ENCODE results near the gene PGAP3.
A peak's percentile ranks its signal among the peaks of the same experiment; 100 is the strongest.

PGAP3 gene

DNA sequence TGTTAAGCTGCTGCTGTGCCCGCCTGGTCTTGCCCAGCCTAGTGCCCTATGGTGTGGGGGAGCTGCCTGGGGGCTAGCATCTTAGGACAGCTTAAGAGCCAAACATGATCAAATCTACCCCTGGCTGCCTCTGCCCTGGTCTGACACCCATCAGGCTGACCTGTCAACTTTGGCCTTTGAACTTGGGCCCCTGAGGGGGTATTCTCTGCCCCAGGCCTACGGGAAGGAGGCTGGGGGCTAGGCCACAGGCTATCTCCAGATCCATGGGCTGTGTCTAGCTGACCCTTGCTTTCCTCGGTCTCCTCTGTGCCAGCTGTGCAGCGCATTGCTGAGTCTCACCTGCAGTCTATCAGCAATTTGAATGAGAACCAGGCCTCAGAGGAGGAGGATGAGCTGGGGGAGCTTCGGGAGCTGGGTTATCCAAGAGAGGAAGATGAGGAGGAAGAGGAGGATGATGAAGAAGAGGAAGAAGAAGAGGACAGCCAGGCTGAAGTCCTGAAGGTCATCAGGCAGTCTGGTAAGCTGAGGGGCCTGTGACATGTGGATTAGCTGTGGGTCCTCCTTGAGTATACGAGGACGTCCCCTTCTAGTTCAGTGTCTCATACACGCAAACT, 54.2 kb downstream of the PGAP3 start:
- no peak for DNase-seq

DNA sequence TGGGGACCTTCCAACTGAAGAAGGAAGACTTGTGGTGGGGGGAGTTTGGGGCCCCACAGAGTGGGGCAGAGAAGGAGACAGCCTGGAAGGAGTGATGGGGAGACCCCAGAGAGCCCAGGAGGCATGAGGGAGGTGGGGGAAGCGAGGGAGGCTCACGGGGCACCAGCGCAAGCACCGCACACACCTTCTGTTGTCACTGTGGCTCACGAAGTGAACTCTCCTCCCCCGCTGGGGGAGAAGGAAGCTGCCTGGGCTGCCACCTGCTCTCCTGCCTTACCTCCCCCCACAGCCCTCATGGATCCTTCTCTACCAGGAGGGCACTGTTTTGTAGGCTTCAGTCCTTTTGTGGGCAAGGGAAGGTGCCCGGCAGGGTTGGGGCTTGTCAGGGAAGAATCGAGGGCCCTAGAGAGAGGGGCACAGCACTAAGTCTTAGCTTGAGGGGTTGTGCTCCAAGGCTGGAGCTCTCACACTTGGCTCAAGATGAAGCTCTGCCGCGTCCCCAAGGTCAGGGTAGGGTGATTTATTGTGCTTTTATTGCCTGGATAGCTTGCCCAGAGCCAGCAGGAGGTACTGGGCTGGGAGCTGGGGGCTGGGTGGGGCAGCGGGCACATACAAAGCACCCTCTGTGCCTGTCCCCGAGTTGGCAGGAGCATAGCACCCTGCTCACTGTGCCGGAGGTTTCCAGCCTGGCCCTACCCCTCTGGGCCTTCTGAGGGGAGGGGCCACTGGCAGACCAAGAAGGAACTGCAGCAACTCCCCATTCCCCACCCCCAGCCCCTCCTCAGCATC, 55.5 kb downstream of the PGAP3 start:
- no peak for DNase-seq

DNA sequence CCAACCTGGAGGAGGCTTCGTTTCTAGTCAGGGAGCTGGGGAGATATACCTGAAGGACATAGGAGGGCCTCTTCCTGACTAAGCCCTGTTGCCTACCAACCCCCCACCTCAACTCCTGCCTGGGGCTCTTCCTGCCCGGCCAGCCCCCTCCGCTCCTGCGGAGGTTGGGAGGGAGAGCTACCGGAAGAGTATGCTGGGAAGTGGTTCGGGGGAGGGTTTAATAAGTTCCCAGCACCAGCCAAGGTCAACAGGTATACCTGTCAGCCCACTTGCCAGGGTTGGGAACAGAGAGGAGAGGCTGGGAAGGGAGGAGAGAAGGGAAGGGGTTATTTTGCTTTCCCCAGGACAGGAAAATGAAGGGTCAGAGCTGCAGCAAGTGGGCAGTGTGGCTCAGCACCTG, 56.5 kb downstream of the PGAP3 start:
- no peak for DNase-seq

DNA sequence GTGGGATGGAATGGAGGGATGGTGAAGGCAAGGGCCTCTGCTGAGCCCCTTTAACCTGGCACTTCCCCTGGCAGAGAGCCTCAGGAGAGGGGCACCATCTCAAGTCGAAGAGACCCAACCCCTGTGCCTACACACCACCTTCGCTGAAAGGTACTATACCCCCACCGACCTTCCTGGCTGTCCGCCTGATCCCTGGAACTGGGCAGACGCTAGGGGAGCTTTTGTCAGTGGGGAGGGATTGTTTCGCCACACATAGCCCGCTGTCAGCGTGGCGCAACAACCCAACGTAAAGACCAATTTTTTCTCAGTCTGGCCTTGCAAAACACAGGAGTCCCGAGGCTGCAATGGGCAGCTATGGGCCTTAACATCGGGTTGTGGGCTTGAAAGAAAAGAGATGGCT, 58.0 kb downstream of the PGAP3 start:
- no peak for DNase-seq

DNA sequence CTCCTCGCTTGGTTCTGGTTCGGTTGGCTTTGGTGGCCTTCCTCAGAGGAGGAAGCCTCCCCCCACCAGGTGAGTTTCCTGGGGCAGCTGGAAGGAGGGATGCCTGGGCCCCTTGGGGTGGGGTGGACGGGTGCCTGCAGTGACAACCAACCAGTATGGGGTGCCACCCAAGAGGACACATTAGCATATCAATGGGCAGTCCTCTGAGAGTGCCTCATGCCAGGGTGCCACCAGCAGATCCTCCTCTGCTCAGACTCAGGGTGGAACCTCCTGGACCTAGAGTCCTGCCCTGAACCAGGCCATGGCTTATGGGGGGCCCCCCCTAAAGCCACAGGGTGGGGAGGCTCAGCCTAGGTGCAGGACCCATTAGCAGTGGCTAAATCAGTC, 58.4 kb downstream of the PGAP3 start:
- DNase-seq: no peak

DNA sequence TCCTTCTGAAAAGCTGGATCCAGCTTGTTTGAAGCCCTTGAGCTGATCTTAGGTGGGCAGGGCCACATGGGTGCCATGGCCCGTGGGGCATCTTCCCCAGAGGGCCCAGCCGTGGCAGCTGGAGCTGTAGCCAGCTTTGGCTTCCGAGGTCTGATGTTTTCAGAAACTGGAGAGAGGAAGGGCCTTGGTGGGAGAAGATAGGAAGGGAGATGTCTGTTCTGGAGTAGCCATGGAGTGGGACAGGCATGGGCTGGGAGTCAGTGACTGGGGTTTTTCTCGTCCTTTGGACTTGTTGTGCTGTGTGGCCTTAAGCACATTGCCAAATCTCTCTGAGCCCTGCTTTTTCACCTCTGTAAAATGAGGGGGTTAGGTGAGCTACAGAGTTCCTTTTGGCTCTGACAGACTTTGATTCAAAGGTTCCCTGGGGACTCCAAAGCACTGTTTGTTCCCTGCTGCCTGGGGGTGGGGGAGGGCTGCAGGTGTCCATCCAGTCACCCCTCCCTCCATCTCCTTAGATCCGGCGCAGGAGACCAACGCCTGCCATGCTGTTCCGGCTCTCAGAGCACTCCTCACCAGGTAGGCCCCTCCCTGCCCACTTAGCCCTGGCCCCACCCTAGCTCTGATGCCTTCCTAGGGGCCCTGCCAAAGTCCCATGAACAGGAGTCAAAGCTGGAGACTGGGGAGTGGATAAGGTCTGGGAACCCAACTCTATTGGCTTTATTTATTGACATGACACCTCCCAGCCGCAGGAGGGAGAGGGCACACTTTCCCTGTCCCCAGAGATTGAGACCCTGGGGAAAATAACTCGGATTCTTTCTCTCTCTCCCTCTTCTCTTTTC, 59.0 kb downstream of the PGAP3 start:
- no peak for DNase-seq

DNA sequence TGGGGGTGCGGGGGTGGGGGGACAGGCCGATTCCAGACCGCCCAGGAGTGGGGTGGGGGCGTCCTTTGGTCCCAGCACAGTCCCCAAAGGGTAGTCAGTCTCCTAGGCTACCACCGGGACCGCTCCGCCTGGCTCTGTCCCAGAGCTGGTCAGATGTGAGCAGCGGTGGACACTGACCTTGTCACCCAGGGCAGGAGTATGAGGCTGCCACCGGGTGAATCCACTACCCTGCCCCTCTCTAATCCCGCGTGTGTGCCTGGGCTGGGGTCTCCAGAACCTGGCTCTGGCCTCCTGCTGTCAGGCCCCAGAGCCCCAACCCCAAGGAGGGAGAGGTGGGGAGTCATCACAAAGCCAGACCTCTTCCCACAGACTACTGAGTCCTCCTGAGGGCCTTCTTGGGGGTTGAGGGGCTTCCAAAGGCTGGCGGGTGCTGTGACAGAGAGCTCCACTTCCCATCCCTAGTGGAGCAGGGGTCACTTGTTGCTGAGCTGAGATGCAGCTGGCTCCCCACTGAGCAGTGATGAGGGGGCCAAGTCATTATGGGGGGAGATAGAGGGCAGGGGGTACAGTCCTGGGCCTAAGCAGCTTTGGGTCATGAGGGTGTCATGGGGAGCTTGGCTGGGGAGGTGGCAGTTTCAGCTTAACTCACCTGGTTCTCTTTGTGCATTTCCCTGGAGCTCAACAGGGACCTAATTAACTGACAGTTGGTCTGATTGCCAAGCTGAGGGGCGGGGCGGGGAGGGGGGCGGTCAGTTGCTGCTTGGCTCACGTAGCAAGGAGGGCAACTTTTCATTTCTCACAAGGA, 59.9 kb downstream of the PGAP3 start:
- no peak for DNase-seq

DNA sequence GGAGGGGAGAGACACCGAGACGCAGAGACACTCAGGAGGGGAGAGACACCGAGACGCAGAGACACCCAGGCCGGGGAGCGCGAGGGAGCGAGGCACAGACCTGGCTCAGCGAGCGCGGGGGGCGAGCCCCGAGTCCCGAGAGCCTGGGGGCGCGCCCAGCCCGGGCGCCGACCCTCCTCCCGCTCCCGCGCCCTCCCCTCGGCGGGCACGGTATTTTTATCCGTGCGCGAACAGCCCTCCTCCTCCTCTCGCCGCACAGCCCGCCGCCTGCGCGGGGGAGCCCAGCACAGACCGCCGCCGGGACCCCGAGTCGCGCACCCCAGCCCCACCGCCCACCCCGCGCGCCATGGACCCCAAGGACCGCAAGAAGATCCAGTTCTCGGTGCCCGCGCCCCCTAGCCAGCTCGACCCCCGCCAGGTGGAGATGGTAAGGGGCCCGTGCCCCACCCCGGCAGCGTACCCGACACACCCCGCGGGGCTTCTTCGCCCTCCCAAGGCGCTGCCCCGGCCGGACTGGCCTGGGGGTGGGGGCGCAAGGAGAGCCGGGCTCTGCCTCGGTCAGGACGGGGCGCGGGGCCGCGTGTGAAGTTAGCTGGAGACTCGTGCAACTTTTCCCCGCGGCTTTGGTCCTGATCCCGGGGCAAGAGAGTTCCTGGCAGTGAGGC, 60.7 kb downstream of the PGAP3 start:
- no peak for DNase-seq

DNA sequence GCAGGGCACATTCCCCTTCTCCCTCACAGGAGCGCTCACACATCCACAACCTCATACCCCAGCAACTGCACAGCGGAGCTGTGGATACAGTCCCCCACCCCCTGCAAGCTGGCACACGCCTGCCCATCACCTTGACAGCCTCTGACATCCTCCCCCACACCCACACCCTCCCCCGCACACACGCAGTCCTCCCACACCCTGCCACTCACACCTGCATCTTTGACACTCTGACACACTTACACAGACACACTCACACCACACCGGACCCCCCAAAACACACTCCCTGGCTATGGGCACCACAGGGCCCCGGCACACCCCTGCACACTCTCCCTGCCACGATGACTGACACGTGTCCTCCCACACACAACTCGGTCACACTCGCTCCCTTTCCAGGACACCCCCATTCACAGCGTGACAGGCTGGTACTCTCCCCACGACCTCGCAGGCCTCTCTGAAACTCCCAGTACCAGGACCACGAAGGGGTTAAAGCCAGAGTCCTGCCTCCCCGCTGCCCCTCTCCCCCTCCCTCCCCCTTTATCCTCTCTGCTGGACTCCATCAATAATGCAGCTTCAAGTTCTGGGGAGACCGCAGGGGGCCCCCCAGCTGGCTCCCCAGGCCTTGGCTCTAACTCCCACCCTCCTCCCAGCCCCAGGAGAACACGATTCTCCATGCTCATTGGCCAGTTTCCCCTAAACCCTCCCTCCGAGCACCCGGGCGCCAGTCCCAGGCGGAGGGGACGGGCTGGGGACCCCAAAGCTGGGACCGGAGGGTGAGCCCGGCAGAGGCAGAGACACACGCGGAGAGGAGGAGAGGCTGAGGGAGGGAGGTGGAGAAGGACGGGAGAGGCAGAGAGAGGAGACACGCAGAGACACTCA, 61.4 kb downstream of the PGAP3 start, which contains the start of gene PPP1R1B:
TSS of gene PPP1R1B (plus strand) at position 782 of the 876 bp plus-strand sequence. CDS start 441 bp downstream, outside the sequence.
- no peak for DNase-seq

DNA sequence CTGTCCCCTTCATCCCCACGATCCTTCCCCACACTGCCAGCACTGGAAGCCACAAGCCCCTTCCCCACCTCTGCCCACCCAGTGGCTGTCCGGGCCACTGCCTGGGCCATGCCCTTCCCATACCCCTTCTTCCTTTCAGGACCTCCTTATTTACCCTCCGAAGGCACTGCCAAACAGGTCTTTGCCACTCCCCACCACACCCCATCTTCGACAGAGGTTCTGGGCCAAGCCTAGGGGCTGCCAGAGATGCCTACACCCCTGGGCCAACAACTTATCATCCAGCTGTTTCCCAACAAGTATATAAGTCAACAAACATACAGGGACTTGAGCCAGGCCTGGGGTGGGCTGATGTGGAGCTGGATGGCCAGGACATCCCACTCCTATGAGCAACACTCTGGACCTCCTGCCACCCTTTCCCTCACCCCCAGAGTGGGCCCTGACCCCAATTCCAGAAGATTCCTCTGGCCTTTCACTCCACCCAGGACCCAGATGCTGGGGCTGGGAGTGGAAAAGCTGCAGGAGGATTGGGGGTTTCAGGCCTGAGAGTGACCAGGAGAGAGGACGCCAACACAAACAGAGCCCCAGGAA, 62.6 kb downstream of the PGAP3 start:
- no peak for DNase-seq

DNA sequence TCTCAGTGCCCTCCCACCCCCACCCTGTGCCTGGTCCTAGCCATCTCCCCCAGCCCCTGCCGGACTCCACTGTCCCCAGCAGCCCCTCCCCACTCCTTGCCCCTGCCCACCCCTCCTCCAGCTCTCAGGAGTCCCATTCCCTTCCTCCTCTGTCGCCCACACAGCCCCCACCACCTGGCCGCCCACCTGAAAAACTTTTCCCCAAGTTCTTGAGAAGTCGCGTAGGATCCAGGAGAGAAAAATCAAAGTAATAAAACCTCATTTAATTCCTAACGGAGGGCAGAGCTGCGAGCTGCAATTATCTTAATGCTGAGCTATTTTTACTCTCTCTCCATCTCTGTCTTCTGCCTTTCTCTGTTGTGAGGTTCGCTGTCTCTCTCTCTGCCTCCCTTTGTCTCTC, 63.5 kb downstream of the PGAP3 start:
- DNase-seq: no peak

DNA sequence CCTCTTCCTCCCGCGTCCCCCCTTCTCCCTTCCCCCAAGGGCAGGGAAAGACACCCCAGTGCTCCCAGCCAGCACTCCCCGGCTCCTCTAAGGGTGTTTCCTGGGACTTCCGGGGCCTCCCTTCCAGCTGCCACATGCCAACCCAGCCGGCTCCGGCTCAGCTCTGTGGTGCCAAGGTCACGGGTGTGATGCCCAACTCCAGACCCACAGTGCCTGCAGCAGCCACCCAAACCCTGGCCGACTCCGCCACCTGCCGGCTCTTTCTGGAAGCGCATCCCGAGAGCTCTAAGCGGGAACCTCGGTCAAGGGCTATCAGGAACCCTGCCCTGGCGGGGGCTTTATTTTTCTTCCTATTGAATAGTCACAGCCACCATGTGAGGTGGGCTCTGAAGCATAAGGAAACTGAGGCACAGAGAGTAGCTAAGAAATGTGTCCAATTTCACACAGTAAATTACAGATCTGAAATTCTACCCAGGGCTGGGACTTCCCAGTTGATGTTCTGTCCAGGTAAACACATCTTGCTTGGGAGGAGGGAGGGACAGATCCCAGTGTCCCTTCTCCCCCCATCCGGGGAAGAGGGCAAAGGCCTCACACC, 64.4 kb downstream of the PGAP3 start:
- peak; percentile 67 for DNase-seq

DNA sequence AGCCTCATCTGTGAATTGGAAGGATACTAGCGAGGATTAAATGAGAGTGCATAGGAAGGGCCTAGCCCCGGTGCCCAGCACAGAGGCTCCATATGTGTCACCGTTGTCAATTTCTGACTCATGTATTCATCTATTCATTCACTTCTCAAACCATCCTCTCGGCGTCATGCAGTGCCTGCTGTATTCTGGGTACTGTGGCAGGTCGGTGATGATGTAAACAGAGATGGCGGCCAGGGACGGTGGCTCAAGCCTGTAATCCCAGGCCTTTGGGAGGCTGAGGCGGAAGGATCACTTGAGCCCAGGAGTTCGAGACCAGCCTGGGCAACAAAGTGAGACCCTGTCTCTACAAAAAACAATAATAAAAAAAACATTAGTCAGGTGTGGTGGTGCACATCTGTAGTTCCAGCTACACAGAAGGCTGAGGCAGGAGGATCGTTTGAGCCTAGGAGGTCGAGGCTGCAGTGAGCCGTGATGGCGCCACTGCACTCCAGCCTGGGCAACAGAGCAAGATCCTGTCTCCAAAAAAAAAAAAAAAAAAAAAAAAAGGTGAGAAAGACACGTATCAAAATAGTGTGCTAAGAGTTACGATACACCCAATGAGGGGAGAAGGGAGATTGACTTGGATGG, 65.4 kb downstream of the PGAP3 start:
- no peak for DNase-seq

DNA sequence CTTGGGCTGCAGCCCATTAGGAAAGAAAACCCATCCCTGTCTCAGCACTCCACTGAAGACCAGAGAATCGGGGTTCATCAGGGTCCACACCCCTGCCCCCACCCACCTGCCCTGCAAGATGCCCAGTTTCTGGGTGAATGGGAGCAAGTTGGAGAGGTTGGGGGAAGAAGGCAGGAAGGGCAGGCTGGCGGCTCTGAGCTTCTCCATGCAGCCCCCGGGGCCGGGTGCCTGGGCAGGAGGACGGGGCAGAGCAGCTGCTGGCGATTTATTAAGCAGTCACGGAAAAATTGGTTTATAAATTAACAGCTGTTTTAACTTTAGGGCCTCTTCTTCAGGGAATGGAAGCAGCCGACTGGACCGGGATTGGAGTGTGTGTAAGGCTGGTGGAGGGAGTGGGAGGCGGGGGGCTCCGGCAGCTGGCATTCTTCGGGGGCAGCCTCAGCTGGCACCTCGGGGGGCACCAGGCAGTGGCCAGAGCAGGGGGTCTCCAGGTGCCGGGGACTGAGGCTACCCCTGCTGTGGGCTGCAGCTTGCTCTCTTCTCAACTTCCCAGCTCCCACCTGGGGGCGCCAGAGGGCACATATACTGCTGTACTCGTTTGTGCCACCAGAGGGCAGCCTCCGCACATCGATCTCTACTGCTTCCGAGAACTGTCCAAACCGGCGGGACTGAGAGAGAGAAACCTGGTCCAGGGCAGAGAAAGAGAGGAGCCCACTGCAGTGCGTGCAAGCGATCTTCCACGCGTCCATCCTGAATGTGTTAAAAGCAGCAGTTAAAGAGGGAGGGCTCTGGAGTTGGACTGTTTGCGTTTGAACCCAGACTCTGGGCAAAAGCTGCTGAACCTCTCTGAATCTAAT, 66.1 kb downstream of the PGAP3 start:
- peak; percentile 83 for DNase-seq
